Nephron (organoid): ENCODE results near the gene PPP1R14C.

ENCODE experiments used
- H3K27ac Mint-ChIP-seq, 3 experiments: 2 replicates each; pipeline ENCODE4 v1.8.0; 2020; ENCODE audit warnings: mixed read lengths in 3 of 3, mild to moderate bottlenecking in 2 of 3, moderate library complexity in 1 of 3
- H3K27me3 Mint-ChIP-seq: 2 replicates; pipeline ENCODE4 v1.8.0; 2021; ENCODE audit warnings: low read depth, mild to moderate bottlenecking, moderate library complexity, mixed read lengths
- H3K36me3 Mint-ChIP-seq: 2 replicates; pipeline ENCODE4 v1.8.0; 2020; ENCODE audit warnings: low read depth, mixed read lengths
- H3K4me1 Mint-ChIP-seq: 2 replicates; pipeline ENCODE4 v1.8.0; 2020; ENCODE audit warnings: mixed read lengths
- H3K4me3 Mint-ChIP-seq, 3 experiments: 2 replicates each; pipeline ENCODE4 v1.8.0; 2020; ENCODE audit warnings: mild to moderate bottlenecking in 3 of 3, mixed read lengths in 3 of 3, moderate library complexity in 2 of 3
- H3K9me3 Mint-ChIP-seq: 2 replicates; pipeline ENCODE4 v1.8.0; 2020; ENCODE audit warnings: mixed read lengths
- TF ChIP-seq, protein P1 (sequence below), 3 experiments: fragments of 200-600 bp; sonication (generic); IDR thresholded peaks; one replicate each; pipeline ENCODE4 v1.5.0; 2021; ENCODE audit warnings: antibody characterized with exemption in 3 of 3; ENCODE audit not compliant: unreplicated experiment in 3 of 3

PPP1R14C gene

DNA sequence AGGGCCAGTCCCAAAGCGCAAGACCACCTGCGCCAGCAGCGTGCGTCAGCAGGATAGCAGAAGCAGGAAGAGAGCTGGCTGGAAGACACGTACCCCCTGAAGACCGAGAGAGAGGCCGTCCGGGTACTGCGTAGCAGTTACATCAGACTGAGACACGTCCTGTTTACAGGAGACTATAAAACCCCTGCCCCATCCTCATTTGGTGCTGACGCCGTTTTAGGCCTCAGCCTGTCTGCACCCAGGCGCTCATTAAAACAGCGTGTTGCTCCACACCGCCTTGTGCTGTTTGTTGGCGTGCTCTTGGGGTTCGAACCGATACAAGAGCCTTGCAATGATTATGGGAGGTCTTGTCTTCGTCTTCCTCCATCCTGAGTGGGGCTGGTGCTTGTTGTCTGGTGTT, 42.1 kb upstream of the PPP1R14C start:
- H3K36me3 Mint-ChIP-seq = no peaks in the 10 kb centered on the region
- no peak overlapping the region for H3K27ac Mint-ChIP-seq
- TF ChIP-seq, protein P1, sequence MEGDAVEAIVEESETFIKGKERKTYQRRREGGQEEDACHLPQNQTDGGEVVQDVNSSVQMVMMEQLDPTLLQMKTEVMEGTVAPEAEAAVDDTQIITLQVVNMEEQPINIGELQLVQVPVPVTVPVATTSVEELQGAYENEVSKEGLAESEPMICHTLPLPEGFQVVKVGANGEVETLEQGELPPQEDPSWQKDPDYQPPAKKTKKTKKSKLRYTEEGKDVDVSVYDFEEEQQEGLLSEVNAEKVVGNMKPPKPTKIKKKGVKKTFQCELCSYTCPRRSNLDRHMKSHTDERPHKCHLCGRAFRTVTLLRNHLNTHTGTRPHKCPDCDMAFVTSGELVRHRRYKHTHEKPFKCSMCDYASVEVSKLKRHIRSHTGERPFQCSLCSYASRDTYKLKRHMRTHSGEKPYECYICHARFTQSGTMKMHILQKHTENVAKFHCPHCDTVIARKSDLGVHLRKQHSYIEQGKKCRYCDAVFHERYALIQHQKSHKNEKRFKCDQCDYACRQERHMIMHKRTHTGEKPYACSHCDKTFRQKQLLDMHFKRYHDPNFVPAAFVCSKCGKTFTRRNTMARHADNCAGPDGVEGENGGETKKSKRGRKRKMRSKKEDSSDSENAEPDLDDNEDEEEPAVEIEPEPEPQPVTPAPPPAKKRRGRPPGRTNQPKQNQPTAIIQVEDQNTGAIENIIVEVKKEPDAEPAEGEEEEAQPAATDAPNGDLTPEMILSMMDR (IDR thresholded peaks at IDR 0.05; ENCODE audit: unreplicated experiment in 3 of 3) = no peak
- H3K9me3 Mint-ChIP-seq = no peaks in the 10 kb centered on the region
- H3K27me3 Mint-ChIP-seq = peaks cover 11% of the 10 kb centered on the region
- no peaks in the 10 kb centered on the region for H3K4me1 Mint-ChIP-seq
- no peak overlapping the region for H3K4me3 Mint-ChIP-seq

DNA sequence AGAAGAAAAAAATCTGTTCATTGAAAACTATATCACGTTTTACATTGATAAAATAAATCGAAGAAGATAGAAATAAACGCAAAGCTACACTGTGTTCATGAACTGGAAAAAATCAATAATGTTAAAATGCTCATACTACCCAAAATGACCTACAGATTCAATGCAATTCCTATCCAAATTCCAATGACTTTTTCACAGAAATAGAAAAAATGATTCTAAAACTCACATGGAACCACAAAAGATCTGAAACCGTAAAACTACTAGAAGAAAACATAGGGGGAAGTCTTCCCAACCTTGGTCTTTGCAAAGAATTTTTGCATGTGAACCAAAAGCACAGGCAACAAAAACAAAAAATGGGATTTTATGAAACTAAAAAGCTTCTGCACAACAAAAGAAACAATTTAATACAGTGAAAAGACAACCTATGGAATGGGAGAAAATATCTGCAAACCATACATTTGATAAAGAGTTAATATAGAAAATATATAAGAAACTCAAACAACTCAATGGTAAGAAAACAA, 40.0 kb upstream of the PPP1R14C start:
- no peak overlapping the region for H3K4me3 Mint-ChIP-seq
- peaks cover 2% of the 10 kb centered on the region for H3K9me3 Mint-ChIP-seq
- TF ChIP-seq, protein P1 (IDR thresholded peaks at IDR 0.05; ENCODE audit: unreplicated experiment in 3 of 3) = no peak
- no peaks in the 10 kb centered on the region for H3K4me1 Mint-ChIP-seq
- H3K27me3 Mint-ChIP-seq = peaks cover 7% of the 10 kb centered on the region
- no peaks in the 10 kb centered on the region for H3K36me3 Mint-ChIP-seq
- H3K27ac Mint-ChIP-seq = no peak overlapping the region

DNA sequence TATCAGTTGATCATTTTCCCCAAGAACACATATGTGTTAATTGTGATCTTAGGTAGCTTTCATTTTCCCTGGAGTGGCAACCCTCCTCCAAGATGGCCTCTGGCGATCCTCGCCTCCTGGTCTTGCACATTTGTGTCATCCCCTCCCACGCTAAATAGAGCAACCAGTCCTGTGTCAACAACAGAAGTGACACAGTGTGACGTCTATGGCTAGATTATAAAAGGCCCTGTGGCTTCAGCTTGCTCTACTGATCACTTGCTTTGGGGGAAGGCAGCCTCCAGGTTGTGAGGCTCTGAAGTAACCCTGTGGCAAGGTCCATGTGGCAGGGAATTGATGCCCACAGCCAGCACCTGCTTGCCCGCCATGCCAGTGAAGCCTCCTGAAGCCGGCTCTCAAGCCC, 30.6 kb upstream of the PPP1R14C start:
- H3K4me3 Mint-ChIP-seq = no peak overlapping the region
- no peaks in the 10 kb centered on the region for H3K4me1 Mint-ChIP-seq
- peaks cover 9% of the 10 kb centered on the region for H3K9me3 Mint-ChIP-seq
- H3K36me3 Mint-ChIP-seq = no peaks in the 10 kb centered on the region
- TF ChIP-seq, protein P1 (IDR thresholded peaks at IDR 0.05; ENCODE audit: unreplicated experiment in 3 of 3) = no peak
- H3K27ac Mint-ChIP-seq = no peak overlapping the region
- peaks cover 16% of the 10 kb centered on the region for H3K27me3 Mint-ChIP-seq

DNA sequence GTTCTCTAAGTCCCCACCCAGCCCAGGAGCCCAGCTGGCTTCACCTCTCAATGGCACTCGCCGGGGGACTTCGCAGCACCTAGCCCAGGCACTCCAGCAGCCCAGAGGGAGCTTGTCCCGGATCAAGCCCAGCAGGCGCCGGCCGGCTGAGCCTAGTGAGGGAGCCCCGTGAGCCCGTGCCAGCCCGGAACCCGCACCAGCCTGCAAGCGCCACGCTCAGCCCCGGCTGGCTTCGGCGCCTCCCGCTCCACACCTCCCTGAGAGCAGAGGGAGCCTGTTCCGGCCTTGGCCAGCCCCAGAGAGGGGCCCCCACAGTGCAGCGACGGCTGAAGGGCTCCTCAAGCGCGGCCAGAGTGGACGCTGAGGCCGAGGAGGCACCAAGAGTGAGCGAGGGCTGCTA, 27.1 kb upstream of the PPP1R14C start:
- peaks cover 18% of the 10 kb centered on the region for H3K27me3 Mint-ChIP-seq
- no peak overlapping the region for H3K27ac Mint-ChIP-seq
- peaks cover 20% of the 10 kb centered on the region for H3K4me1 Mint-ChIP-seq
- no peaks in the 10 kb centered on the region for H3K36me3 Mint-ChIP-seq
- H3K9me3 Mint-ChIP-seq = peaks cover 14% of the 10 kb centered on the region
- TF ChIP-seq, protein P1 (IDR thresholded peaks at IDR 0.05; ENCODE audit: unreplicated experiment in 3 of 3) = no peak
- no peak overlapping the region for H3K4me3 Mint-ChIP-seq

DNA sequence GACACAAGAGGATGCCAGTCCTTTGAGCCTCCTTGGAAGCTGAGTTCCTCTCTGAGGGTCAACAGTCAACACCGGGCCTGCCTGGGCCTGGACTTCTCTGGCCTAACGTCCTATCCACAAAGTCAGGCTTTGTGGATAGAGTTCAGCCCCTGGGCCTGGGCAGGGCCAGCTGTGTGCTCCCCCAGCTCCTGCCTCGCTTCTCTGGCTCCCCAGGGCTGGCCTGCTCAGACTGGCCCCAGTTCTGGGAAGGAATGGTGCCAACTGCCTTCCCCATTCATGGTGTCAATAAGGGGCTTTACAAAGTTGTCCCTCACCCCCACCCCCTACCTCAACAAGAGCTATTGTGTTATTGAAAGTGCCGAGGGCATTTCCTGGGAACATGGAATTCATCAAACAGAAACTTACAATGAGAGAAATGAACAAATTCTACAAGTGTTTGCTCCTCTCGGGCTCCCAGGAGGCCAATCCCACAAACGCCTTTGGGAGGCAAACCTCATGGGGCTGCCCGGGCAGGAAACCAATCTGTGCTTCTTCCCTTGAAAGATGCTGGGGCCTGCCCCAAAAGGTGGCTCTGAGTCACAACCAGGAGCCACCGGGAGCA, 26.5 kb upstream of the PPP1R14C start:
- Mint-ChIP-seq H3K9me3 (peaks cover 14% of the 10 kb centered on the region), H3K4me3 (no peak overlapping the region), H3K4me1 (peaks cover 20% of the 10 kb centered on the region), H3K36me3 (no peaks in the 10 kb centered on the region), H3K27ac (no peak overlapping the region), H3K27me3 (peaks cover 15% of the 10 kb centered on the region)
- TF ChIP-seq, protein P1 (IDR thresholded peaks at IDR 0.05; ENCODE audit: unreplicated experiment in 3 of 3) = no peak

DNA sequence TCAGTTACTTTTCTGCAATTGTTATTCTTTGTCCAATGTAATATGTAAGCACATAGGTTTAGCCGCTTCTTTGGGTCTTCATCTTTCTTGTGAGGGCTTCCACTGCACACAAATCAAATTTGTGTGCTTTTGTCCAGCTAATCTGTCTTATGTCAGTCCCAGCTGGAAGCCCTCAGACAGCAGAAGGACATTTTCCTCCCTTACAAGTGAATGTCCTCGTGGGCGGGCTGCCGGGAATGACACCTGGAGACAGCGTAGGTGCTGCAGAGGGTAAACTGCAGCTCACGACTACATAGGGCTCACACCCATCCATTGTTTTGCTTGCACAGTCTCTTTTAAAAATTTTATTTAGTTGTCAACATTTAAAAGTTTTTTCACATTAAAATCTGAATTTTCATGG, 24.6 kb upstream of the PPP1R14C start:
- Mint-ChIP-seq H3K9me3 (peaks cover 14% of the 10 kb centered on the region), H3K4me3 (peak overlapping the region in 1 of 3 experiments; percentile 28), H3K4me1 (peaks cover 20% of the 10 kb centered on the region), H3K27ac (peak overlapping the region in 2 of 3 experiments; percentile 53 to 86), H3K36me3 (no peaks in the 10 kb centered on the region), H3K27me3 (peaks cover 12% of the 10 kb centered on the region)
- TF ChIP-seq, protein P1 (IDR thresholded peaks at IDR 0.05; ENCODE audit: unreplicated experiment in 3 of 3) = no peak
